Hematopoietic multipotent progenitor cell (in vitro differentiated cells): ENCODE results near the gene CHURC1. TPM values are rescaled to one million over a fixed set of nuclear protein-coding genes. Genes with fewer than 3 reads are reported as not detected.

Source experiments
- DNase-seq, 3 donors: peaks; one replicate each; pipeline ENCODE4 v3.0.0-alpha.2; 2011 to 2015; ENCODE audit warnings: low read depth in 2 of 3, low spot score in 2 of 3
- small RNA-seq: library from RNA; depleted of rRNA; stranded (forward); fragments of <200 nt; gene quantifications from one replicate; pipeline ENCODE3, GENCODE V24; 2012
- total RNA-seq: library from RNA; depleted of rRNA; stranded (reverse); fragments of >200 nt; gene quantifications from one replicate; pipeline ENCODE4 v1.2.3, GENCODE V29; 2012

The CHURC1 gene
- total RNA-seq, 1 donor = 26.9 TPM

GRCh38 chr14:64983439-64984310 lies 69.4 kb downstream of the CHURC1 start:
- DNase-seq = peak in 2 of 3 donors; percentile 40 to 84

Small RNAs within 50 kb of the gene (small RNA-seq; reads per million reads assigned to genes)
- gene RPPH1-2P = not detected

Other genes starting within 250 kb of the CHURC1 start
- gene PLEKHG3, start 210.0 kb upstream of the CHURC1 start, total RNA-seq = 0.27 TPM
- 0.81 TPM for gene SPTB, start 34.5 kb upstream of the CHURC1 start, total RNA-seq
- gene GPX2, start 28.3 kb downstream of the CHURC1 start, total RNA-seq = 0.27 TPM
- gene RAB15, start 57.9 kb downstream of the CHURC1 start, total RNA-seq = 4.3 TPM
- gene FNTB, start 72.4 kb downstream of the CHURC1 start, total RNA-seq = 6.7 TPM
- 101 TPM for gene MAX, start 188.1 kb downstream of the CHURC1 start, total RNA-seq